BE2C (cell line): ENCODE data around the gene FERMT2.

Experiments used
- DNase-seq: peaks from one replicate; pipeline ENCODE4 v3.0.0-alpha.2; 2020
- H3K27me3 ChIP-seq: fragments of 250-450 bp; sonication (Bioruptor Pico); 2 replicates; pipeline ENCODE4 v1.5.1; 2020; ENCODE audit warnings: mild to moderate bottlenecking
- H3K36me3 ChIP-seq: fragments of 250-450 bp; sonication (Bioruptor Pico); 2 replicates; pipeline ENCODE4 v1.5.1; 2020; ENCODE audit warnings: mild to moderate bottlenecking
- H3K4me1 ChIP-seq: fragments of 250-450 bp; sonication (Bioruptor Pico); 2 replicates; pipeline ENCODE4 v1.5.1; 2020
- H3K4me3 ChIP-seq: 2 replicates; pipeline ENCODE4 v1.5.1; 2011; ENCODE audit warnings: low read depth, low read length
- H3K9me3 ChIP-seq: fragments of 250-450 bp; sonication (Bioruptor Pico); 2 replicates; pipeline ENCODE4 v1.5.1; 2020
- TF ChIP-seq, protein P1 (sequence below): IDR thresholded peaks from 2 replicates; pipeline ENCODE4 v1.5.1; 2012; ENCODE audit warnings: mild to moderate bottlenecking, low read depth, low read length

Gene FERMT2

DNA sequence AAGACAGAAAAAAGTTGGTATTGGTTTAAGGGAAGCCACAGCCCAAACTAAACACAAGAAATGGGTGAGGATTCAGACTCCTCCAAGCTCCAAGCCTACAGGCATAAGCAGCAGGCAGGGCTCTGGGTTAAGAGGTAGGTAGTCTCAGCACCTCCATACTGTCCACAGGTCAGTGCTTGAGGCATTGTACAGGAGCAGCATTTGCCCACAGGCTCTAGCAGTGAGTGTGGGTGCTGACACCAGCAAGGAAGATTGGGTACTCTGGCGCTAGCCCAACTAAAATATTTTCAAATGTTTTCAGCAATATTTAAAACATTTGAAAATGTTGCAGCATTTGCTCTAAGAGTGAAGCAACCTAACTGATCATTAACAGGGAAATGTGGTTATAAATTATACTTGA lies 33.1 kb downstream of the FERMT2 start:
- peaks cover 42% of the 10 kb centered on the region for H3K36me3 ChIP-seq
- no peaks in the 10 kb centered on the region for H3K9me3 ChIP-seq
- no peaks in the 10 kb centered on the region for H3K27me3 ChIP-seq
- TF ChIP-seq, protein P1, sequence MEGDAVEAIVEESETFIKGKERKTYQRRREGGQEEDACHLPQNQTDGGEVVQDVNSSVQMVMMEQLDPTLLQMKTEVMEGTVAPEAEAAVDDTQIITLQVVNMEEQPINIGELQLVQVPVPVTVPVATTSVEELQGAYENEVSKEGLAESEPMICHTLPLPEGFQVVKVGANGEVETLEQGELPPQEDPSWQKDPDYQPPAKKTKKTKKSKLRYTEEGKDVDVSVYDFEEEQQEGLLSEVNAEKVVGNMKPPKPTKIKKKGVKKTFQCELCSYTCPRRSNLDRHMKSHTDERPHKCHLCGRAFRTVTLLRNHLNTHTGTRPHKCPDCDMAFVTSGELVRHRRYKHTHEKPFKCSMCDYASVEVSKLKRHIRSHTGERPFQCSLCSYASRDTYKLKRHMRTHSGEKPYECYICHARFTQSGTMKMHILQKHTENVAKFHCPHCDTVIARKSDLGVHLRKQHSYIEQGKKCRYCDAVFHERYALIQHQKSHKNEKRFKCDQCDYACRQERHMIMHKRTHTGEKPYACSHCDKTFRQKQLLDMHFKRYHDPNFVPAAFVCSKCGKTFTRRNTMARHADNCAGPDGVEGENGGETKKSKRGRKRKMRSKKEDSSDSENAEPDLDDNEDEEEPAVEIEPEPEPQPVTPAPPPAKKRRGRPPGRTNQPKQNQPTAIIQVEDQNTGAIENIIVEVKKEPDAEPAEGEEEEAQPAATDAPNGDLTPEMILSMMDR: no peak
- no peak for DNase-seq
- H3K4me3 ChIP-seq: no peak overlapping the region
- peaks cover 11% of the 10 kb centered on the region; the same call in 1 of the 2 replicates for H3K4me1 ChIP-seq

GRCh38 chr14:52914295-52914694 lies 36.6 kb downstream of the FERMT2 start:
- Histone ChIP-seq H3K4me3 (no peak overlapping the region), H3K9me3 (no peaks in the 10 kb centered on the region), H3K27me3 (no peaks in the 10 kb centered on the region), H3K36me3 (peaks cover 49% of the 10 kb centered on the region), H3K4me1 (peaks cover 9% of the 10 kb centered on the region)
- TF ChIP-seq, protein P1: no peak
- no peak for DNase-seq

DNA sequence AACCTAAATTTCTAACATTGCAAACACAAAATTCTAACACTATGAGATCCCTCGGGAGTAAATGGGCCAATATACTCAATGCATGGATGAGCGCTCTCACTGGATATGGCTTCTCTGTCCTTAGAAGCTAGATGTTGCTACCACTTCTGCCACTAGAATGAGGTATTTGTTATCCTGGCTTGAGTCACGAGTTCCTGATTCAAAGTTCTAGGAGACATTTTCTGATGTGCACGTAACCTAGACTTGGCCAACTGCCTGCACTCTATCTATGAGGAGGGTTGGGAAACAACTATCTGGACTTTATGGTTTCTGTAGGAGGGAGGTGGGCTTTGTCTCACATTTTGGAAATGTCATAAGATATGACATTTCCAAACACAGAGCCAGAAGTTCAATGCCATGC lies 37.6 kb downstream of the FERMT2 start:
- H3K27me3 ChIP-seq: no peaks in the 10 kb centered on the region
- TF ChIP-seq, protein P1: no peak
- H3K4me1 ChIP-seq: peaks cover 9% of the 10 kb centered on the region
- H3K9me3 ChIP-seq: no peaks in the 10 kb centered on the region
- no peak for DNase-seq
- no peak overlapping the region for H3K4me3 ChIP-seq
- peaks cover 49% of the 10 kb centered on the region for H3K36me3 ChIP-seq

GRCh38 chr14:52911904-52912303 lies 38.9 kb downstream of the FERMT2 start:
- H3K9me3 ChIP-seq: no peaks in the 10 kb centered on the region
- DNase-seq: no peak
- peaks cover 38% of the 10 kb centered on the region for H3K36me3 ChIP-seq
- no peaks in the 10 kb centered on the region for H3K27me3 ChIP-seq
- TF ChIP-seq, protein P1: no peak
- H3K4me1 ChIP-seq: peaks cover 9% of the 10 kb centered on the region
- H3K4me3 ChIP-seq: no peak overlapping the region

DNA sequence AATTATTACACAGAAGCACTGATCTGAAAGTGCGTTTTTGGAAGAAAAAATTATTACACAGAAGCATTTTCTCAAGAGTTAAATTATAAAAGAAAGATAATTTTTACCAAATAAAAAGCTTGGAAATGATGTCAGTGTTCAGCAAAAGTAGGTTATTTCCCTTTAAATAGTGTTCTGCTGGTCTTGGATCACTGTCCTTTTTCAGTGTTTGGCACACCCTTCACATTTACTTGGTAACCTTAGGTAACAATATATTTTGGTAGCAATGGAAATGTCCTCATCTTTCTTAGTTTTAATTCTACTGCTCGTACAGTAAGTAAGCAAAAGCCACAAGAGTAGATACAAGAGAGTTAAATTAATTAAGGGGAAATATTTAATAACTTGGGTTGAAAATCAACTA lies 40.3 kb downstream of the FERMT2 start:
- Histone ChIP-seq H3K27me3 (no peaks in the 10 kb centered on the region), H3K9me3 (no peaks in the 10 kb centered on the region), H3K4me3 (no peak overlapping the region), H3K4me1 (peaks cover 9% of the 10 kb centered on the region), H3K36me3 (peaks cover 27% of the 10 kb centered on the region)
- TF ChIP-seq, protein P1: no peak
- DNase-seq: no peak

GRCh38 chr14:52907949-52908348 lies 42.9 kb downstream of the FERMT2 start:
- H3K9me3 ChIP-seq: no peaks in the 10 kb centered on the region
- H3K4me1 ChIP-seq: peaks cover 12% of the 10 kb centered on the region
- DNase-seq: no peak
- H3K27me3 ChIP-seq: no peaks in the 10 kb centered on the region
- H3K36me3 ChIP-seq: peaks cover 30% of the 10 kb centered on the region
- TF ChIP-seq, protein P1: no peak
- H3K4me3 ChIP-seq: no peak overlapping the region
